Measurements from ENCODE around the gene FSTL4. TPM values are rescaled to one million over a fixed set of nuclear protein-coding genes. Genes with fewer than 3 reads are reported as not detected.

FSTL4 gene
- total RNA-seq, 6 donors from 2014 or later: 0.49 to 4.6 (median 1.1) TPM

- no peaks in the 10 kb centered on the region for H3K27me3 ChIP-seq
- peaks cover 0 to 6% (median 1%) of the 10 kb centered on the region in 4 donors for H3K4me1 ChIP-seq
- ATAC-seq (ENCODE audit: low FRiP score in 2 of 2) (peak in 1 of 2 donors; percentile 46), DNase-seq (no peak)
- H3K4me3 ChIP-seq: no peak overlapping the region
- 74 to 89% methylated on average over 3 of the region's 3 CpGs for WGBS, 2 donors
- TF ChIP-seq EP300 (IDR thresholded peaks at IDR 0.05) (no peak), CTCF (IDR thresholded peaks at IDR 0.05) (peak in 4 of 6 experiments; percentile 28 to 39 (median 34))
- no peaks in the 10 kb centered on the region for H3K36me3 ChIP-seq
- no peak overlapping the region for H3K27ac ChIP-seq
- H3K9me3 ChIP-seq: no peaks in the 10 kb centered on the region
Measured at GRCh38 chr5:133287500-133287899, 324.8 kb downstream of the FSTL4 start.

- H3K9me3 ChIP-seq: no peaks in the 10 kb centered on the region
- no peak overlapping the region for H3K4me3 ChIP-seq
- WGBS, 2 donors: 98 to 100% methylated on average over 3 of the region's 3 CpGs
- DNase-seq: no peak
- no peak overlapping the region for H3K27ac ChIP-seq
- no peak for TF ChIP-seq EP300 (IDR thresholded peaks at IDR 0.05)
- TF ChIP-seq CTCF (IDR thresholded peaks at IDR 0.05): no peak
- no peak for TF ChIP-seq POLR2AphosphoS5 (IDR thresholded peaks at IDR 0.05)
- TF ChIP-seq POLR2A (IDR thresholded peaks at IDR 0.05): no peak
- H3K27me3 ChIP-seq: no peaks in the 10 kb centered on the region
- ATAC-seq (ENCODE audit: low FRiP score in 2 of 2): no peak
- H3K4me1 ChIP-seq: peaks cover 0 to 6% (median 1%) of the 10 kb centered on the region in 4 donors
- no peaks in the 10 kb centered on the region for H3K36me3 ChIP-seq
Measured at GRCh38 chr5:133286483-133286882, 325.9 kb downstream of the FSTL4 start.

GRCh38 chr5:133285583-133286021 lies 326.7 kb downstream of the FSTL4 start:
- DNase-seq (no peak), ATAC-seq (ENCODE audit: low FRiP score in 2 of 2) (peak in 1 of 2 donors; percentile 1)
- H3K36me3 ChIP-seq: no peaks in the 10 kb centered on the region
- 76 to 78% methylated on average over 3 to 7 of the region's 7 CpGs for WGBS, 2 donors
- TF ChIP-seq CTCF (IDR thresholded peaks at IDR 0.05) (no peak), POLR2AphosphoS5 (IDR thresholded peaks at IDR 0.05) (no peak)
- H3K4me3 ChIP-seq: no peak overlapping the region
- no peaks in the 10 kb centered on the region for H3K9me3 ChIP-seq
- H3K4me1 ChIP-seq: peaks cover 0 to 6% (median 1%) of the 10 kb centered on the region in 4 donors
- no peaks in the 10 kb centered on the region for H3K27me3 ChIP-seq
- H3K27ac ChIP-seq: no peak overlapping the region

GRCh38 chr5:133284306-133284705 lies 328.0 kb downstream of the FSTL4 start:
- DNase-seq: no peak
- H3K27me3 ChIP-seq: no peaks in the 10 kb centered on the region
- H3K9me3 ChIP-seq: no peaks in the 10 kb centered on the region
- no peak for ATAC-seq (ENCODE audit: low FRiP score in 2 of 2)
- 79 to 82% methylated on average over 3 of the region's 3 CpGs for WGBS, 2 donors
- H3K4me1 ChIP-seq: no peaks in the 10 kb centered on the region
- H3K4me3 ChIP-seq: no peak overlapping the region
- no peaks in the 10 kb centered on the region for H3K36me3 ChIP-seq
- TF ChIP-seq EP300 (IDR thresholded peaks at IDR 0.05) (no peak), CTCF (IDR thresholded peaks at IDR 0.05) (no peak), POLR2AphosphoS5 (IDR thresholded peaks at IDR 0.05) (no peak), POLR2A (IDR thresholded peaks at IDR 0.05) (no peak)
- no peak overlapping the region for H3K27ac ChIP-seq

- WGBS, 2 donors: 67 to 70% methylated on average over 3 to 4 of the region's 4 CpGs
- Histone ChIP-seq H3K27ac (no peak overlapping the region), H3K27me3 (no peaks in the 10 kb centered on the region), H3K36me3 (no peaks in the 10 kb centered on the region), H3K4me1 (no peaks in the 10 kb centered on the region), H3K9me3 (no peaks in the 10 kb centered on the region), H3K4me3 (no peak overlapping the region)
- DNase-seq: no peak
- TF ChIP-seq CTCF (IDR thresholded peaks at IDR 0.05): no peak
- TF ChIP-seq EP300 (IDR thresholded peaks at IDR 0.05): no peak
- no peak for TF ChIP-seq POLR2A (IDR thresholded peaks at IDR 0.05)
- TF ChIP-seq POLR2AphosphoS5 (IDR thresholded peaks at IDR 0.05): no peak
- no peak for ATAC-seq (ENCODE audit: low FRiP score in 2 of 2)
Measured at GRCh38 chr5:133278317-133278716, 334.0 kb downstream of the FSTL4 start.

All from upper lobe of left lung (tissue), 6 donors.